HuH-7.5 (cell line): ENCODE measurements around the gene BTG1.

Source experiments
- DNase-seq: peaks from one replicate; pipeline ENCODE4 v3.0.0; 2011; ENCODE audit warnings: low spot score

Gene BTG1

GRCh38 chr12:92133795-92134637 lies 11.6 kb downstream of the BTG1 start:
- no peak for DNase-seq

GRCh38 chr12:92133171-92133570 lies 12.5 kb downstream of the BTG1 start:
- DNase-seq, result no peak

- no peak for DNase-seq
Observed at GRCh38 chr12:92132288-92132687, 13.4 kb downstream of the BTG1 start.

- no peak for DNase-seq
Observed at GRCh38 chr12:92130999-92131398, 14.6 kb downstream of the BTG1 start.

GRCh38 chr12:92129609-92130008 lies 16.0 kb downstream of the BTG1 start:
- DNase-seq, result no peak

GRCh38 chr12:92128612-92129011 lies 17.0 kb downstream of the BTG1 start:
- DNase-seq, result no peak

GRCh38 chr12:92124689-92125029 lies 21.0 kb downstream of the BTG1 start:
- DNase-seq, result no peak

GRCh38 chr12:92123780-92124688 lies 21.6 kb downstream of the BTG1 start:
- DNase-seq, result no peak

- DNase-seq, result no peak
Observed at GRCh38 chr12:92122941-92123779, 22.5 kb downstream of the BTG1 start.

- DNase-seq, result no peak
Observed at GRCh38 chr12:92121826-92122225, 23.8 kb downstream of the BTG1 start.

GRCh38 chr12:92118826-92119536 lies 26.7 kb downstream of the BTG1 start:
- no peak for DNase-seq

GRCh38 chr12:92114834-92115233 lies 30.8 kb downstream of the BTG1 start:
- DNase-seq, result no peak

GRCh38 chr12:92111256-92111655 lies 34.4 kb downstream of the BTG1 start:
- no peak for DNase-seq

- DNase-seq, result no peak
Observed at GRCh38 chr12:92110083-92110640, 35.5 kb downstream of the BTG1 start.

- DNase-seq, result no peak
Observed at GRCh38 chr12:92109613-92110012, 36.0 kb downstream of the BTG1 start.

- DNase-seq, result no peak
Observed at GRCh38 chr12:92108651-92109050, 37.0 kb downstream of the BTG1 start.

GRCh38 chr12:92107621-92108131 lies 38.0 kb downstream of the BTG1 start:
- no peak for DNase-seq

GRCh38 chr12:92107094-92107493 lies 38.6 kb downstream of the BTG1 start:
- no peak for DNase-seq

- no peak for DNase-seq
Observed at GRCh38 chr12:92105676-92106075, 40.0 kb downstream of the BTG1 start.

- no peak for DNase-seq
Observed at GRCh38 chr12:92105110-92105509, 40.5 kb downstream of the BTG1 start.

GRCh38 chr12:92102606-92103005 lies 43.0 kb downstream of the BTG1 start:
- no peak for DNase-seq
